Muscle layer of colon (tissue), 2 donors: Measurements from ENCODE around the gene WNT6.

Experiments
- H3K27ac ChIP-seq: one replicate; pipeline ENCODE4 v1.7.0; 2013; ENCODE audit warnings: low read depth, mild to moderate bottlenecking, low read length, moderate library complexity
- H3K27me3 ChIP-seq, 2 donors: one replicate each; pipeline ENCODE4 v1.7.0; 2013; ENCODE audit warnings: low read length in 2 of 2, mild to moderate bottlenecking in 2 of 2; ENCODE audit not compliant: insufficient read depth in 2 of 2, control insufficient read depth in 1 of 2
- H3K36me3 ChIP-seq: one replicate; pipeline ENCODE4 v1.7.0; 2013; ENCODE audit warnings: mild to moderate bottlenecking, low read length; ENCODE audit not compliant: insufficient read depth
- H3K4me1 ChIP-seq: one replicate; pipeline ENCODE4 v1.7.0; 2013; ENCODE audit warnings: mild to moderate bottlenecking, low read length; ENCODE audit not compliant: insufficient read depth
- H3K4me3 ChIP-seq, 2 donors: one replicate each; pipeline ENCODE4 v1.7.0; 2013; ENCODE audit warnings: low read length in 2 of 2, low read depth in 1 of 2, mild to moderate bottlenecking in 1 of 2, moderate library complexity in 1 of 2
- H3K9ac ChIP-seq: one replicate; pipeline ENCODE4 v1.7.0; 2013; ENCODE audit warnings: low read length
- H3K9me3 ChIP-seq: one replicate; pipeline ENCODE4 v1.7.0; 2013; ENCODE audit warnings: mild to moderate bottlenecking, low read length
- donor health status: abdominal sarcoma.
- donor health status: Adenocarcinoma of cecum.

Gene WNT6

GRCh38 chr2:218859556-218859987 lies at the start of gene WNT6:
Gene WNT6, plus strand, starts transcription at chr2:218859805. Its CDS starts 233 bp downstream, at chr2:218860038.
- Histone ChIP-seq H3K4me3 (peak within 1 kb of the TSS in 1 of 2 donors; percentile 50), H3K27ac (no peak within 1 kb of the TSS), H3K9me3 (no peaks in the 10 kb centered on the region), H3K36me3 (no peaks in the 10 kb centered on the region), H3K4me1 (peaks cover 14% of the 10 kb centered on the region), H3K9ac (no peak within 1 kb of the TSS), H3K27me3 (peaks cover 50 to 81% of the 10 kb centered on the region in 2 donors)

DNA sequence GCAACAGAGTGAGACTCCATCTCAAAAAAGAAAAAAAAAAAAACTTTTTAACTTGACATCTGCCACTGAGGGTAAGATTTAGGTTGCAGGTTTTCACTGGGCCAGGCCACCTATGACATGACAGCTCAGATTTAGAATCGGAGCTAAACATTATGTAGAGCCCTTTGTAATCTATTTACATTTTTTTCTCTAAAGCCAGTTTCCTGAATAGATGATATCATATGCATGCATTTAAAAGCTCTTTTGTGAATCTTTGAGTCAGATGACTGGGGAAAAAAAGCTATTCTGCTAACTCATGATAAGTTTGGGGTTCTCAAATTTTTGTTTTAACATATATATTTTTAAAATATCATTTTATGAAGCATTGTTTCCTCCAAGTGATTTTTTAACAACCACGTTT lies 49.3 kb upstream of the WNT6 start:
- Histone ChIP-seq H3K36me3 (peaks cover 29% of the 10 kb centered on the region), H3K4me1 (peaks cover 18% of the 10 kb centered on the region), H3K9ac (no peak overlapping the region), H3K9me3 (no peaks in the 10 kb centered on the region), H3K27me3 (no peaks in the 10 kb centered on the region), H3K4me3 (no peak overlapping the region), H3K27ac (no peak overlapping the region)

GRCh38 chr2:218811382-218811781 lies 48.2 kb upstream of the WNT6 start:
- H3K36me3 ChIP-seq: peaks cover 34% of the 10 kb centered on the region
- no peak overlapping the region for H3K4me3 ChIP-seq
- H3K4me1 ChIP-seq: peaks cover 8% of the 10 kb centered on the region
- H3K27me3 ChIP-seq: no peaks in the 10 kb centered on the region
- no peak overlapping the region for H3K9ac ChIP-seq
- no peaks in the 10 kb centered on the region for H3K9me3 ChIP-seq
- no peak overlapping the region for H3K27ac ChIP-seq

GRCh38 chr2:218812096-218812815 lies 47.3 kb upstream of the WNT6 start:
- no peaks in the 10 kb centered on the region for H3K27me3 ChIP-seq
- H3K4me3 ChIP-seq: no peak overlapping the region
- H3K9ac ChIP-seq: no peak overlapping the region
- no peaks in the 10 kb centered on the region for H3K9me3 ChIP-seq
- peaks cover 38% of the 10 kb centered on the region for H3K36me3 ChIP-seq
- H3K27ac ChIP-seq: no peak overlapping the region
- H3K4me1 ChIP-seq: peaks cover 4% of the 10 kb centered on the region

DNA sequence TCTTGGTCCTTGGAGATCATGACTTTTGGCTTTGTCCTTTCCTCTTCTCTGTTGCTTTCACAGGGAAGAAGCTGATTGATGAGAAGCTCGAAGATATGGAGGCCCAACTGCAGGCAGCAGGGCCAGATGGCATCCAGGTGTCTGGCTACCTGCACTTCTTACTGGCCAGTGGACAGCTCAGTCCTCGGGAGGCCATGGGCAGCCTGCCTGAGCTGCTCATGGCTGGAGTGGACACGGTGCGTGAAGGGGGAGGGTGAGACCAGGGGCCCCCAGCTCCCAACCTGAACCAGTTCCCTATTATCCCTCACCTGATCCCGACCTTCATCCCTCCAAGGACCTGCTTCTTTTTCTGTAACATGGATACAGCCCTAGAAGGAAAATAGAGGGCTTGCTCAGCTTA lies 46.7 kb upstream of the WNT6 start:
- no peaks in the 10 kb centered on the region for H3K9me3 ChIP-seq
- peaks cover 4% of the 10 kb centered on the region for H3K4me1 ChIP-seq
- peaks cover 38% of the 10 kb centered on the region for H3K36me3 ChIP-seq
- no peak overlapping the region for H3K9ac ChIP-seq
- H3K27ac ChIP-seq: no peak overlapping the region
- H3K27me3 ChIP-seq: no peaks in the 10 kb centered on the region
- no peak overlapping the region for H3K4me3 ChIP-seq

GRCh38 chr2:218813771-218814460 lies 45.7 kb upstream of the WNT6 start:
- Histone ChIP-seq H3K4me1 (no peaks in the 10 kb centered on the region), H3K36me3 (peaks cover 38% of the 10 kb centered on the region), H3K27ac (no peak overlapping the region), H3K4me3 (no peak overlapping the region), H3K9me3 (no peaks in the 10 kb centered on the region), H3K27me3 (no peaks in the 10 kb centered on the region), H3K9ac (no peak overlapping the region)

GRCh38 chr2:218814540-218815243 lies 44.9 kb upstream of the WNT6 start:
- Histone ChIP-seq H3K27ac (no peak overlapping the region), H3K4me1 (no peaks in the 10 kb centered on the region), H3K4me3 (no peak overlapping the region), H3K27me3 (no peaks in the 10 kb centered on the region), H3K36me3 (peaks cover 38% of the 10 kb centered on the region), H3K9me3 (no peaks in the 10 kb centered on the region), H3K9ac (no peak overlapping the region)

- H3K27me3 ChIP-seq: no peaks in the 10 kb centered on the region
- H3K9me3 ChIP-seq: no peaks in the 10 kb centered on the region
- no peak overlapping the region for H3K9ac ChIP-seq
- H3K4me1 ChIP-seq: no peaks in the 10 kb centered on the region
- peaks cover 38% of the 10 kb centered on the region for H3K36me3 ChIP-seq
- H3K27ac ChIP-seq: no peak overlapping the region
- no peak overlapping the region for H3K4me3 ChIP-seq
Measured at GRCh38 chr2:218815244-218815637, 44.4 kb upstream of the WNT6 start.

DNA sequence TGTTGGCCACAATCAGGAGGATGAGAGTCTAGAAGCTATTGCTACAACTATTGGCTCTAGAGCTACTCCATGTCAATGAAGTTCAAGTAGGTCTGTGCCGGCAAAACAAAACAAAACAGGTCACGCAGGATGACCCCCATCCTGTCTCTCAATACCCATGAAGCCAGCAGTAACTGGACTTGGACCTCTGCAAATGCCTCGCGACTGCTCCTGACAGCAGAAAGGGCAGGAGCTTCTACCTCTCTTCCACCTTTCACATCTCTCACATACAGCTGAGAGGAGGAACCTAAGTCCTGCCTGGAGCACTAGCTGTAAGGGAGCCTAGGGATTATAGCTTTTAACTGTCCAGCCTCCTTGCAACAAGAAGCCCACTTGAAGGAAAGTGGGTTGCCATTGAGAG lies 44.0 kb upstream of the WNT6 start:
- no peak overlapping the region for H3K27ac ChIP-seq
- peaks cover 38% of the 10 kb centered on the region for H3K36me3 ChIP-seq
- no peaks in the 10 kb centered on the region for H3K9me3 ChIP-seq
- no peaks in the 10 kb centered on the region for H3K4me1 ChIP-seq
- no peak overlapping the region for H3K4me3 ChIP-seq
- H3K27me3 ChIP-seq: no peaks in the 10 kb centered on the region
- H3K9ac ChIP-seq: no peak overlapping the region

- H3K9me3 ChIP-seq: no peaks in the 10 kb centered on the region
- no peak overlapping the region for H3K4me3 ChIP-seq
- H3K4me1 ChIP-seq: no peaks in the 10 kb centered on the region
- H3K27me3 ChIP-seq: no peaks in the 10 kb centered on the region
- peaks cover 38% of the 10 kb centered on the region for H3K36me3 ChIP-seq
- H3K27ac ChIP-seq: no peak overlapping the region
- no peak overlapping the region for H3K9ac ChIP-seq
Measured at GRCh38 chr2:218816561-218817011, 43.0 kb upstream of the WNT6 start.

- Histone ChIP-seq H3K4me1 (no peaks in the 10 kb centered on the region), H3K36me3 (peaks cover 18% of the 10 kb centered on the region)
Measured at GRCh38 chr2:218819093-218819492, 40.5 kb upstream of the WNT6 start.

More at GRCh38 chr2:218819093-218819492, 40.5 kb upstream of the WNT6 start:
- no peak overlapping the region for H3K27ac ChIP-seq
- H3K4me3 ChIP-seq: no peak overlapping the region
- H3K27me3 ChIP-seq: no peaks in the 10 kb centered on the region
- no peak overlapping the region for H3K9ac ChIP-seq
- no peaks in the 10 kb centered on the region for H3K9me3 ChIP-seq
